Heart right ventricle (tissue), 16 donors: ENCODE data around the gene FAM118B. TPM values are rescaled to one million over a fixed set of nuclear protein-coding genes. Genes with fewer than 3 reads are reported as not detected.

ENCODE experiments used
- ATAC-seq, 8 donors: fragments of 200-7000 bp; cut with Tn5 transposase; one replicate each; pipeline ENCODE4 v1.9.1; 2020; ENCODE audit warnings: mild to moderate bottlenecking in 8 of 8, moderate library complexity in 8 of 8, moderate number of reproducible peaks in 1 of 8
- DNase-seq, 2 donors: peaks; one replicate each; pipeline ENCODE4 v3.0.0-alpha.2; 2020
- H3K27ac ChIP-seq, 10 donors: fragments of 200-600 bp; sonication (generic) in 2 of 10; one replicate each; pipeline versions ENCODE4 v1.5.0 to v1.8.0; 2020 to 2022; ENCODE audit warnings: mild to moderate bottlenecking in 3 of 10
- H3K27me3 ChIP-seq, 7 donors: fragments of 200-600 bp; one replicate each; pipeline ENCODE4 v1.8.0; 2021 to 2022; ENCODE audit warnings: mild to moderate bottlenecking in 2 of 7
- H3K36me3 ChIP-seq, 9 donors: fragments of 200-600 bp; sonication (generic) in 1 of 9; one replicate each; pipeline versions ENCODE4 v1.5.0 to v1.8.0; 2020 to 2022; ENCODE audit warnings: mild to moderate bottlenecking in 2 of 9
- H3K4me1 ChIP-seq, 9 donors: fragments of 200-600 bp; sonication (generic) in 1 of 9; one replicate each; pipeline versions ENCODE4 v1.5.0 to v1.8.0; 2020 to 2022; ENCODE audit warnings: mild to moderate bottlenecking in 4 of 9
- H3K4me3 ChIP-seq, 10 donors: fragments of 200-600 bp; sonication (generic) in 2 of 10; one replicate each; pipeline versions ENCODE4 v1.5.0 to v1.8.0; 2020 to 2022; ENCODE audit warnings: mild to moderate bottlenecking in 7 of 10, moderate library complexity in 2 of 10
- H3K9me3 ChIP-seq, 11 donors: fragments of 200-600 bp in 10 of 11; sonication (generic) in 2 of 11; one replicate each; pipeline versions ENCODE4 v1.5.0 to v1.8.0; 2013 to 2022; ENCODE audit warnings: mild to moderate bottlenecking in 2 of 11, control low read depth in 1 of 11, moderate library complexity in 1 of 11
- CTCF ChIP-seq, 9 donors: fragments of 200-600 bp; sonication (generic) in 2 of 9; IDR thresholded peaks; one replicate each; pipeline versions ENCODE4 v1.5.0 to v1.8.0; 2021 to 2022; ENCODE audit warnings: antibody characterized with exemption in 9 of 9, mild to moderate bottlenecking in 5 of 9, moderate library complexity in 1 of 9
- WGBS, 2 donors: extraction: QIAGEN DNeasy Blood & Tissue Kit; methylation state at CpG; one replicate each; pipeline ENCODE4 v1.1.7; 2013; ENCODE audit warnings: inconsistent platforms in 1 of 2; 5-methylcytosine and 5-hydroxymethylcytosine counted together
- intact Hi-C, 10 donors: fragments of 100-400 bp; cut with DNase I; formaldehyde crosslinking; loops; one replicate each; pipeline versions ENCODE4 v1.11.1 to v1.14.2; 2022
- polyA plus RNA-seq, 2 donors: library from polyadenylated mRNA; stranded (reverse); fragments of 200-250 nt; gene quantifications; one replicate each; pipeline ENCODE4 v1.2.3, GENCODE V29; 2013
- total RNA-seq, 10 donors: library from RNA; stranded (reverse); fragmentation: NEBNext Ultra II Directional in 3 of 10; extraction: Animal tissue kit (Norgen Biotek cat#: 25700) in 3 of 10; gene quantifications; one replicate each; pipeline versions ENCODE4 v1.2.1 to v1.2.4, GENCODE V29; 2021 to 2023
- donor health status: Arrhythmogenic right ventricular cardiomyopathy.
- donor health status: ischemic (EF 13 %, LVEDD 7.1; RV severe dilation, severe dysfunction).
- donor health status: healthy with polysubstance abuse.
- donor health status: DM: no; HTN: yes; CAD: no.
- donor health status: DM: no; HTN: no; CAD: no.
- donor health status: ischemic (EF 25% LVEDD 6.9; RV normal size, moderate dysfunction).
- donor health status: ischemic (EF 25% LVEDD 5.7; RV mildly dilated, moderate dysfunction).
- donor health status: healthy.
- donor health status: DM: yes; HTN: yes; CAD: no.
- donor health status: Ischemic cardiomyopathy.
- donor health status: ischemic (EF 35%, LVEDD 5.7; RV mildly dilated, moderate dysfunction).
- donor health status: nonischemic (EF 11% LVEDD 7.7; RV severe dilation, severe dysfunction).
- donor health status: DM: yes; HTN: yes; CAD: no.
- donor health status: PGD.
- donor health status: ischemic (EF 29% LVEDD 5.4; RV normal size, mild dysfunction).
- donor health status: nonischemic (EF 23%, LVEDD 6.1; RV moderate dilation, normal function).

FAM118B gene
- total and polyA plus RNA-seq, 12 donors = 7.6 to 52.8 (median 22.5) TPM

- no peak for TF ChIP-seq CTCF (IDR thresholded peaks at IDR 0.05)
- Histone ChIP-seq H3K27me3 (no peaks in the 10 kb centered on the region), H3K36me3 (peaks cover 0 to 52% (median 0%) of the 10 kb centered on the region in 9 donors), H3K9me3 (no peaks in the 10 kb centered on the region), H3K27ac (no peak overlapping the region), H3K4me3 (no peak overlapping the region), H3K4me1 (no peaks in the 10 kb centered on the region)
- DNase-seq (peak; percentile 41 to 68), ATAC-seq (peak in 7 of 8 donors; percentile 37 to 83 (median 53))
- intact Hi-C loops = loop anchor here in 1 of 10 donors (5.0 kb wide), 1 partner anchor 254 kb away; no protein-coding TSS in a partner anchor
- 65 to 88% methylated on average over 15 of the region's 15 CpGs for WGBS, 2 donors
These were observed 25.4 kb upstream of the FAM118B start for GRCh38 chr11:126186025-126186698.

- peaks cover 0 to 60% (median 0%) of the 10 kb centered on the region in 9 donors for H3K36me3 ChIP-seq
- 77 to 80% methylated on average over 22 of the region's 22 CpGs for WGBS, 2 donors
- intact Hi-C loops = loop anchor here in 1 of 10 donors (5.0 kb wide), 1 partner anchor 255 kb away; no protein-coding TSS in a partner anchor
These were observed 24.7 kb upstream of the FAM118B start for GRCh38 chr11:126186708-126187529.

GRCh38 chr11:126188332-126189108, 23.1 kb upstream of the FAM118B start:
- 83 to 87% methylated on average over 15 of the region's 15 CpGs for WGBS, 2 donors
- H3K36me3 ChIP-seq = peaks cover 0 to 76% (median 0%) of the 10 kb centered on the region in 9 donors

More at GRCh38 chr11:126186708-126187529, 24.7 kb upstream of the FAM118B start:
- H3K27me3 ChIP-seq = no peaks in the 10 kb centered on the region
- no peak overlapping the region for H3K27ac ChIP-seq
- peak in 1 of 9 donors; percentile 10 for TF ChIP-seq CTCF (IDR thresholded peaks at IDR 0.05)
- no peak for DNase-seq
- ATAC-seq = peak in 5 of 8 donors; percentile 2 to 21 (median 11)
- no peaks in the 10 kb centered on the region for H3K9me3 ChIP-seq
- H3K4me3 ChIP-seq = no peak overlapping the region
- no peaks in the 10 kb centered on the region for H3K4me1 ChIP-seq

More at GRCh38 chr11:126188332-126189108, 23.1 kb upstream of the FAM118B start:
- Histone ChIP-seq H3K27ac (no peak overlapping the region), H3K4me3 (no peak overlapping the region), H3K4me1 (peaks cover 0 to 1% (median 0%) of the 10 kb centered on the region in 9 donors), H3K27me3 (no peaks in the 10 kb centered on the region), H3K9me3 (no peaks in the 10 kb centered on the region)
- DNase-seq (no peak), ATAC-seq (no peak)
- intact Hi-C loops = loop anchor here in 1 of 10 donors (5.0 kb wide), 1 partner anchor 256 kb away; no protein-coding TSS in a partner anchor
- TF ChIP-seq CTCF (IDR thresholded peaks at IDR 0.05) = no peak
